ENCODE results near the gene PPM1H.
A peak's percentile ranks its signal among the peaks of the same experiment; 100 is the strongest.

The PPM1H gene

DNA sequence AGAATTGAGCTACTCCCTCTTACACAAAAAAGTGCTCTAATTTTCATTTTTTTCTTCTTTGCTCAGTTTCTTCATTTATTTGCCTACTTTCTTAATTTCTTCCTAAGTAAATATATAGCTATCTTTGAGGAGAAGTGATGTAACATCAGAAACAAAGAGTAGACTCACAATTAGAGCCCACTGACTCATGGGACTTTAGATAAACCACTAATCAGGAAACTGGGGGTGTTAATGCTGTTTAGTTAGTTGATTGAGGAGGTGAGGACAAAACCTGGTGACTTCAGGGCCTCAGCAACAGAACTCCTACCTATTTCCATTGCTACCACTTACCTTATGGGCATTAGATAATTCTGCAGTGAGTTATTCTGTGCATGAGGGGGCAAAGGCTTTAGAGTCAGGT lies 316.6 kb downstream of the PPM1H start:
- no peak overlapping the region for H3K27ac ChIP-seq (ENCODE audit: low read length)
- H3K4me1 ChIP-seq (ENCODE audit: control insufficient read depth, low read depth, low read length), result peaks cover 12% of the 10 kb centered on the region

DNA sequence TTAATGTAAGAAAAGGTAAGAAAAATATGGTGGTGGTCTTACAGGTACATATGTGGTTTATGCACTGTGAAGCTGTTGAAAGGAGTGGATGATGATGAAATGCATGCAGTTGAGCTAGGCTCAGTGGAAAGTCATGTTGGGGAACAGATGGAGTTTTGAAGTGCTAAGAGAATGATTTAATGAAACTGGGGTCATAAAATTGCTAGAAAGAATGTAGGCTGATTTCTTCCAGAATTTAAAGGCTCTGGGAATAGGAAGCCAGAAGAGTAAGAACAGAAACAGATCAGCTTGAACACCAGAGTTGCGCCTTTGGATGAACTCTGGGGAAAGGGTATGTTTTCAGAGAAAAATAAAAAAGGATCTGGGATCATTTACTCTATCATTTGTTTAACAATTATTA lies 321.9 kb downstream of the PPM1H start:
- H3K9me3 ChIP-seq (ENCODE audit: control insufficient read depth, low read depth, low read length), result no peaks in the 10 kb centered on the region
- no peak overlapping the region for H3K4me3 ChIP-seq (ENCODE audit: low read length)
- H3K9ac ChIP-seq (ENCODE audit: low read length), result no peak overlapping the region
- H3K36me3 ChIP-seq (ENCODE audit: control insufficient read depth, low read depth, low read length), result no peaks in the 10 kb centered on the region
- H3K4me1 ChIP-seq (ENCODE audit: control insufficient read depth, low read depth, low read length), result peaks cover 4% of the 10 kb centered on the region
- no peaks in the 10 kb centered on the region for H3K27me3 ChIP-seq (ENCODE audit: control insufficient read depth, insufficient read depth, low read length)
- H3K27ac ChIP-seq (ENCODE audit: low read length), result no peak overlapping the region

More for the DNA sequence above, 316.6 kb downstream of the PPM1H start:
- Histone ChIP-seq H3K9me3 (ENCODE audit: control insufficient read depth, low read depth, low read length) (no peaks in the 10 kb centered on the region), H3K9ac (ENCODE audit: low read length) (no peak overlapping the region), H3K4me3 (ENCODE audit: low read length) (no peak overlapping the region), H3K27me3 (ENCODE audit: control insufficient read depth, insufficient read depth, low read length) (no peaks in the 10 kb centered on the region), H3K36me3 (ENCODE audit: control insufficient read depth, low read depth, low read length) (no peaks in the 10 kb centered on the region)

DNA sequence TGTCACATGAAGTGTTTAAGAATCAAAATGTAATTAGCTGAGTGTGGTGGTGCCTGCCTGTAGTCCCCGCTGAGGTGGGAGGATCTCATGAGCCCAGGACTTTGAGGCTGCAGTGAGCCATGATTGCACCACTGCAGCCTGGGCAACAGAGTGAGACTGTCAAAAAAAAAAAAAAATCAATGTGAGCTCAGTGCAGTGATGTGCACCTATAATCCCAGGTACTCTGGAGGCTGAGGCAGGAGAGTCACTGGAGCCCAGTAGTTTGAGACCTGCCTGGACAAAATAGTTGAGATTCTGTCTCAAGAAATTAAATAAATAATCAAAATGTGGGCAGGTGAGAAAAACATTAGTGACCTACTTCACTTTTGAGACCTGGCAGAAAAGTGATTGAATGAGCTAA lies 328.3 kb downstream of the PPM1H start:
- H3K4me3 ChIP-seq (ENCODE audit: low read length), result no peak overlapping the region
- H3K27ac ChIP-seq (ENCODE audit: low read length), result no peak overlapping the region
- H3K4me1 ChIP-seq (ENCODE audit: control insufficient read depth, low read depth, low read length), result peaks cover 25% of the 10 kb centered on the region

DNA sequence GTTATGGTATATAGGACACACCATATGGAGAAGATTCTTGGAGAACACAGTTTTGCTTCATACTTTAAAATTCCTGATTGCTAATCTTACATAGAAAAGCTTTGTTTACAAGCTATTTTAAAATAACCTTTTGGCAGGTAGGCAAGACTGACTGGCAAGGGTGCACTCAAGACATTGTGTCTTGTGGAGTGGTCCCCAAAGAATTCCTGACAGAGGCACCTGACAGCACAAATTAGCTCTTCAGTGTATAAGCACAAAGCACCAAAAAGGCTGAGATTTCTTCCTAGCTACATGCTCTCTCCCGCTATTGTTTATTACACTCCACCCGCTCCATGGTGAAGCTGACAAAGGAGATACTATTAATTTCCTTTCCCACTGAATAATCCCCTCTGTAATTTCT lies 329.0 kb downstream of the PPM1H start:
- Histone ChIP-seq H3K4me3 (ENCODE audit: low read length) (peak overlapping the region; percentile 94), H3K36me3 (ENCODE audit: control insufficient read depth, low read depth, low read length) (no peaks in the 10 kb centered on the region), H3K9me3 (ENCODE audit: control insufficient read depth, low read depth, low read length) (no peaks in the 10 kb centered on the region), H3K27me3 (ENCODE audit: control insufficient read depth, insufficient read depth, low read length) (no peaks in the 10 kb centered on the region), H3K4me1 (ENCODE audit: control insufficient read depth, low read depth, low read length) (peaks cover 25% of the 10 kb centered on the region), H3K27ac (ENCODE audit: low read length) (no peak overlapping the region), H3K9ac (ENCODE audit: low read length) (no peak overlapping the region)

More for the DNA sequence above, 328.3 kb downstream of the PPM1H start:
- Histone ChIP-seq H3K9ac (ENCODE audit: low read length) (no peak overlapping the region), H3K9me3 (ENCODE audit: control insufficient read depth, low read depth, low read length) (no peaks in the 10 kb centered on the region), H3K36me3 (ENCODE audit: control insufficient read depth, low read depth, low read length) (no peaks in the 10 kb centered on the region), H3K27me3 (ENCODE audit: control insufficient read depth, insufficient read depth, low read length) (no peaks in the 10 kb centered on the region)

DNA sequence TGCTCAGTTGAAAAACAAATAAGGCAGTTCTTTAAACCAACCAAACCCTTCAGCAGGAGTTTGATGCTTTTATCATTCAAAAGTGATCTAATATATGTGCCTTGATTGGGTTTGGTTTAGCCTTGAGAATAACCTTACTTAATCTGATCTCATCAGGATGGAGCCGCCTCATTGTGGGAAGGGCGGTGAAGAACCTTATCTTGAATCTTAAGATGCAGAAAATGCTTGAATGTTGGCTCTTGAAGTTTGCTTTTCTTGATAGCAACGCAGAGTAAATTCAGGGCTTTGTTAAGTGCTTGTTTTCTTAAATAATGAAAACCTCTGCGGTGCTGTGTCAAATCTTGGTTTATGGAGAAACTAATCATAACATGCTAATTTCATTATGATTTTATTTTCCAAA lies 330.1 kb downstream of the PPM1H start:
- peak overlapping the region; percentile 94 for H3K4me3 ChIP-seq (ENCODE audit: low read length)
- peak overlapping the region; percentile 96 for H3K9ac ChIP-seq (ENCODE audit: low read length)
- H3K27me3 ChIP-seq (ENCODE audit: control insufficient read depth, insufficient read depth, low read length), result no peaks in the 10 kb centered on the region
- H3K9me3 ChIP-seq (ENCODE audit: control insufficient read depth, low read depth, low read length), result no peaks in the 10 kb centered on the region
- H3K4me1 ChIP-seq (ENCODE audit: control insufficient read depth, low read depth, low read length), result peaks cover 26% of the 10 kb centered on the region
- H3K27ac ChIP-seq (ENCODE audit: low read length), result no peak overlapping the region
- no peaks in the 10 kb centered on the region for H3K36me3 ChIP-seq (ENCODE audit: control insufficient read depth, low read depth, low read length)

DNA sequence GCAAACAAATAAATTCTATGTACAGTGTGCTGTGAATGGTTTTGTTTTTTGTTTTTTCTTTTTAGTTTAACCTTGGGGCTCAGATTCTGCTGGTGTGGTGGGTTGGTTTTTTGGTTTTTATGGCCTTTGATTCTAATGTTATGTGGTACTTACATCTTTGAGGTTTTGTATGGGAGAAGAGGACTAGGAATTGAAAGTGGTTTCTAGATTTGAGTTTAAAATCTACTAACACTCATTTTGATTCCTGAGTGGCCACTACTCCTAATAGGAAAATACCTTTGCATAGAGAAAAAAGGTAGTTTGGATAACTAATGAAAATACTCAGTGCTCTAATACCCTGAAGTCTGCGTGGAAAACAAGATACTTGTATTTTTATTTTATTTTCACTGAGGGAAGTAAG lies 330.6 kb downstream of the PPM1H start:
- Histone ChIP-seq H3K27ac (ENCODE audit: low read length) (peak overlapping the region; percentile 93), H3K4me3 (ENCODE audit: low read length) (peak overlapping the region; percentile 94), H3K27me3 (ENCODE audit: control insufficient read depth, insufficient read depth, low read length) (no peaks in the 10 kb centered on the region), H3K9me3 (ENCODE audit: control insufficient read depth, low read depth, low read length) (no peaks in the 10 kb centered on the region), H3K9ac (ENCODE audit: low read length) (peak overlapping the region; percentile 96), H3K36me3 (ENCODE audit: control insufficient read depth, low read depth, low read length) (no peaks in the 10 kb centered on the region), H3K4me1 (ENCODE audit: control insufficient read depth, low read depth, low read length) (peaks cover 31% of the 10 kb centered on the region)

DNA sequence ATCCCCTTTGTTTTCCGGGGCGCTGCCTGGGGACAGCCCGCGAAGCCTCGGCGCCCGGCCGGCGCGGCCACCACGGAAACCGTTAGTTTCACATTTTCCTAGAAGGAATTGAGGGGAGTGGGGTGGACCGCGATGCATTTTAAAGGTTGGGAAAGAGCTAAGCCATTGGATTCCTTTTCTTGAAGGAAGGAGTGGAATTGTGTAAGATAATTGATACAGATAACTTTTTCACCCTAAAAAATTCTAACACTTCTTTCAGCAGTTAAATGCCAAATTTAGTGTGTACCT lies 331.2 kb downstream of the PPM1H start:
- no peaks in the 10 kb centered on the region for H3K36me3 ChIP-seq (ENCODE audit: control insufficient read depth, low read depth, low read length)
- peak overlapping the region; percentile 94 for H3K4me3 ChIP-seq (ENCODE audit: low read length)
- H3K27ac ChIP-seq (ENCODE audit: low read length), result peak overlapping the region; percentile 93
- no peaks in the 10 kb centered on the region for H3K9me3 ChIP-seq (ENCODE audit: control insufficient read depth, low read depth, low read length)
- H3K9ac ChIP-seq (ENCODE audit: low read length), result peak overlapping the region; percentile 96
- H3K4me1 ChIP-seq (ENCODE audit: control insufficient read depth, low read depth, low read length), result peaks cover 34% of the 10 kb centered on the region
- H3K27me3 ChIP-seq (ENCODE audit: control insufficient read depth, insufficient read depth, low read length), result no peaks in the 10 kb centered on the region

DNA sequence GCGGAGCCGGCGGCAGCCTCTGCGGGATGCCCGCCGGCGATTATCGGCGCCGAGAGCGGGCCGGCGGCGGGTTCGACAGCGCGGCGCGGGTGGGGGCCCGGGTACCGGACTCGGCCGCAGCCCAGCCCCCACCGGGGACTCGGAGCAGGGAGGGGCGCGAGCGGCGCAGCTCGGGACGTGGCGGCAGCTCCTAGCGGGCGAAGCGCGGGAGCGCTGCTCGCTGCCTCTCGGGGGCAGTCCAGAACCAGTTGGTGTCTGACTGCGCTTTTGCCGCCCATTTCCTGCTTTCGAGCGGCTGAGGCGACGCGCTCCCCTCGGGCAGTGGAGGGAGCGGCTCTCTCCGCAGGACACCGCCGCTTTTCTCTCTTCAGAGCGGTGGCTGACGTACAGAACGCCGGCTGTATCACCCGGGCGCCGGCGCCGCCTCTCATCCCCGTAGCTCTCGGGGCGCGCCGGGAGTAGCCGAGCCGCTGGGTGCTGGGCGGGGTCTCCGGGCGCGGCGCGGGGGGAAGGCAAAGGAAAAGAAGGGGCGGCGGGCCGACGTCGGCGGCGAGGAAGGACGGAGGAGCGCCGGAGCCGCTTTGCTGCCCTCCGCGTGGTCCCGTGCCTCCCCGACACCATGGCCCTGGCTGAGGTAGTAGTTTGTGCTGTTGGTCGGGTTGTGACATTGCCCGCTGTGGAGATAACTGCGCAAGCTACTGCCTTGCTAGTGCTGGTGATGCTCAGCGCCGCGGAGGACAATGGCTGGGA lies 331.7 kb downstream of the PPM1H start:
- Histone ChIP-seq H3K36me3 (ENCODE audit: control insufficient read depth, low read depth, low read length) (no peaks in the 10 kb centered on the region), H3K9ac (ENCODE audit: low read length) (peak overlapping the region; percentile 96), H3K27ac (ENCODE audit: low read length) (peak overlapping the region; percentile 93), H3K27me3 (ENCODE audit: control insufficient read depth, insufficient read depth, low read length) (no peaks in the 10 kb centered on the region), H3K4me1 (ENCODE audit: control insufficient read depth, low read depth, low read length) (peaks cover 34% of the 10 kb centered on the region), H3K9me3 (ENCODE audit: control insufficient read depth, low read depth, low read length) (no peaks in the 10 kb centered on the region), H3K4me3 (ENCODE audit: low read length) (peak overlapping the region; percentile 94)

DNA sequence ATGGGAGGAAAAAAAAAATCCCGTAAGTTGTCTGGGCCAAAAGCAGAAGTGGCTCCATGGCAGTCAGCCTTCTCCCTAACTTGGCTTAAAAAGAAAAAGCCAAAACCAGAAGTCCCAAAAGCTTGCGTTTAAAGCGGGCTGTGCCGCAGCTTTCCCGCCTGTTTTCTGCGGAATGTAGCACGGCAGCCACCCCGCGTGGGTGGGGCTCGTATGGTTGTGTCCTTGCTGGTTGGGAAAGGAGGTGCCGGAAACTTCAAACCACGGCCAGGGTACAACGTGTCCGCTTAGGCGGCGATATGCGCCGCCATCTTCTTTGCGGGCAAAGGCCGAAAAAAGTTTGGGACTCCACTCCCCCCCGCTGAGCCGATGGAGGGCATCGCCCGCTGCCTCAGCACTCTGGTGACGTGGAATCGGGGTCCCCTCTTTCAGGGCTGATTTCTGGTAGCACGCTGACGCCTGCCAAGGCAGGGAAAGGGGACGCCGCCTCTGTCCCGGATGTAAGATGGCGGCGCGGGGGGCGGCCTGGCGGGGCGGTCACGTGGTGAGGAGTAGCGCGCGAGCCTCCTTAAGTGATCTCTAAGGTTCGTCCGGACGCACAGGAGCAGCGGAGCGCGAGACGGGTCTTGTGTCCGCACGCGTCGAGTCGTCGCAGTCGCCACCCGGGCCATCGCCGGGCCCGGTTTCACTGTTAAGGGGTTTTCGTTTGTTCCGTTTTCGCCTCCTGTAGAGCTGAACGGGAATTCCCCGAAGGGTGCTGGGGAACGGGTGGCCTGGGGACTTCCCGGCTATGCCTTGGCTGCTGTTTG lies 332.5 kb downstream of the PPM1H start:
- Histone ChIP-seq H3K4me3 (ENCODE audit: low read length) (peak overlapping the region; percentile 94), H3K27ac (ENCODE audit: low read length) (peak overlapping the region; percentile 93), H3K36me3 (ENCODE audit: control insufficient read depth, low read depth, low read length) (no peaks in the 10 kb centered on the region), H3K9ac (ENCODE audit: low read length) (peak overlapping the region; percentile 96), H3K4me1 (ENCODE audit: control insufficient read depth, low read depth, low read length) (peaks cover 34% of the 10 kb centered on the region), H3K27me3 (ENCODE audit: control insufficient read depth, insufficient read depth, low read length) (no peaks in the 10 kb centered on the region), H3K9me3 (ENCODE audit: control insufficient read depth, low read depth, low read length) (no peaks in the 10 kb centered on the region)

DNA sequence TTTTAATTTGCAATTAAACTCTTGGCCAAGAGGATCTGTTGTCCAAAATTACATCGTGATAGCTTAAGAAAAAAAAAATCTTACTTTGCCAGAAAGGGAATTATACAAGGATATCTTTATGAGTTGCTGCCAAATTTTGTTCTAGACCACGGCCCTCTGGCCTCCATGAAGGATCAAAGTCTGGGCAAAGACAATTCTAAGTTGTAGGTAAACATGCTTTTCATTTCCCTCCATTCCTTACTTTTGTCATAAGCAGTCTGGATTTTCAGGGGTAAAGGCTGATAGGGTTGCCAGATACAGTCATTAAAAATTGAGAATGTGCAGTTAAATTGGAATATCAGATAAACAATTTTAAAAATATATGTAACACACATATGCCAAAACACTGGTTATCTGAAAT lies 333.2 kb downstream of the PPM1H start:
- Histone ChIP-seq H3K27me3 (ENCODE audit: control insufficient read depth, insufficient read depth, low read length) (no peaks in the 10 kb centered on the region), H3K4me1 (ENCODE audit: control insufficient read depth, low read depth, low read length) (peaks cover 31% of the 10 kb centered on the region), H3K4me3 (ENCODE audit: low read length) (peak overlapping the region; percentile 94), H3K27ac (ENCODE audit: low read length) (peak overlapping the region; percentile 93), H3K36me3 (ENCODE audit: control insufficient read depth, low read depth, low read length) (no peaks in the 10 kb centered on the region), H3K9me3 (ENCODE audit: control insufficient read depth, low read depth, low read length) (no peaks in the 10 kb centered on the region), H3K9ac (ENCODE audit: low read length) (peak overlapping the region; percentile 96)

DNA sequence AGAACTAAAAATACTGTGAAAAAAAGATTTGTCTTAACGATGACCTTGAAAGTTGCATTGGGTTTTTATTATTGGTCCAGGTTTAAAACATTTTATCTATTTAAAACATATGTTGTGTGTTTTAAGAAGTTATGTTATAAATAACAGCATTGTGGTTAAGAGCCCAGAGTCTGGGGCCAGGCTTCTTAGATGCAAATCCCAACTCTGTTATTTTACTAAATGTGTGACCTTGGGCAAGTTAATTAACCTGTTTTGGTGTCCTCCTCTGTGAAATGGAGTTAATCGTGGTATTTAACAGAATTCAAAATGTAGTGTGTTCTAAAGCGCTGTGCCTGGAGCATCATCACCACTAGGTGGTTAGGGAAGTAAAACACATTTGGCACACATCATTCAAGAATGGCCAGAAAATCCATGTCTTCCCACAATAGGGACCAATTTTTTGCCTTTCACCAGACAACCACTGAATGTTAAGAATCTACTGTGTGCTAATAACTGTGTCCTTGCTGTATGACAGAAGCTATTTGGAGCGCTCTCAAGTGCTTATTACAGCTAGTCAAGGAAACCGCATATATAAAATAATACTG lies 335.0 kb downstream of the PPM1H start:
- H3K27me3 ChIP-seq (ENCODE audit: control insufficient read depth, insufficient read depth, low read length), result no peaks in the 10 kb centered on the region
- H3K36me3 ChIP-seq (ENCODE audit: control insufficient read depth, low read depth, low read length), result no peaks in the 10 kb centered on the region
- H3K27ac ChIP-seq (ENCODE audit: low read length), result no peak overlapping the region
- no peaks in the 10 kb centered on the region for H3K9me3 ChIP-seq (ENCODE audit: control insufficient read depth, low read depth, low read length)
- no peak overlapping the region for H3K9ac ChIP-seq (ENCODE audit: low read length)
- H3K4me1 ChIP-seq (ENCODE audit: control insufficient read depth, low read depth, low read length), result peaks cover 19% of the 10 kb centered on the region
- H3K4me3 ChIP-seq (ENCODE audit: low read length), result no peak overlapping the region
